ENCODE measurements around the gene NACA2. TPM values are rescaled to one million over a fixed set of nuclear protein-coding genes. Genes with fewer than 3 reads are reported as not detected.

The NACA2 gene
- total RNA-seq, 1 donor from 2014 or later, result not detected

DNA sequence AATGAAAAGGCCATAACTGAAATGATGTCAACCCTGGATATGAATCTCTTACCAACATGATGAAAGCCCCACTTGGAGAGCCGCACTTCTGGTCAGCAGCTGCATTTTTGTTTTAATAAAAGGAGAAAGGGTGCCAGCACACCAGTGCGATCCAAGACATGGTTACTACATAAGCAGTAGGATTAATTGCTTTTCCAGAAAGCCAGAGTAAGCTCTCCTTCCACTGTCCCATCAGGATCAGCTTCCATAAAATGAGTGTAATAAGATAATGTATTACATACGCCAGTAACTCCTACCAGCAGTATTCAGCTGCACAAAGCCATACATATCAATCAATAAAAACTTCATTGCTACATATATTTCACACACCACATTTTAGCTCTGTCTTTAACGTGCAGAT lies 26.3 kb upstream of the NACA2 start:
- H3K9me3 ChIP-seq (replicated peaks), result peaks cover 26% of the 10 kb centered on the region
- no peak for DNase-seq
- H3K36me3 ChIP-seq, result no peaks in the 10 kb centered on the region
- TF ChIP-seq, protein P1, sequence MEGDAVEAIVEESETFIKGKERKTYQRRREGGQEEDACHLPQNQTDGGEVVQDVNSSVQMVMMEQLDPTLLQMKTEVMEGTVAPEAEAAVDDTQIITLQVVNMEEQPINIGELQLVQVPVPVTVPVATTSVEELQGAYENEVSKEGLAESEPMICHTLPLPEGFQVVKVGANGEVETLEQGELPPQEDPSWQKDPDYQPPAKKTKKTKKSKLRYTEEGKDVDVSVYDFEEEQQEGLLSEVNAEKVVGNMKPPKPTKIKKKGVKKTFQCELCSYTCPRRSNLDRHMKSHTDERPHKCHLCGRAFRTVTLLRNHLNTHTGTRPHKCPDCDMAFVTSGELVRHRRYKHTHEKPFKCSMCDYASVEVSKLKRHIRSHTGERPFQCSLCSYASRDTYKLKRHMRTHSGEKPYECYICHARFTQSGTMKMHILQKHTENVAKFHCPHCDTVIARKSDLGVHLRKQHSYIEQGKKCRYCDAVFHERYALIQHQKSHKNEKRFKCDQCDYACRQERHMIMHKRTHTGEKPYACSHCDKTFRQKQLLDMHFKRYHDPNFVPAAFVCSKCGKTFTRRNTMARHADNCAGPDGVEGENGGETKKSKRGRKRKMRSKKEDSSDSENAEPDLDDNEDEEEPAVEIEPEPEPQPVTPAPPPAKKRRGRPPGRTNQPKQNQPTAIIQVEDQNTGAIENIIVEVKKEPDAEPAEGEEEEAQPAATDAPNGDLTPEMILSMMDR (IDR thresholded peaks at IDR 0.05; ENCODE audit: borderline replicate concordance), result no peak
- intact Hi-C loops (cut with micrococcal nuclease), result no loop called here
- H3K4me1 ChIP-seq, result no peaks in the 10 kb centered on the region
- H3K4me3 ChIP-seq, result no peak overlapping the region
- H3K27me3 ChIP-seq (ENCODE audit: low read depth), result peaks cover 5% of the 10 kb centered on the region
- H3K27ac ChIP-seq (replicated peaks), result no peak overlapping the region

GRCh38 chr17:61616783-61617182 lies 25.8 kb upstream of the NACA2 start:
- H3K4me3 ChIP-seq, result no peak overlapping the region
- H3K36me3 ChIP-seq, result no peaks in the 10 kb centered on the region
- H3K27ac ChIP-seq (replicated peaks), result no peak overlapping the region
- intact Hi-C loops (cut with micrococcal nuclease), result no loop called here
- H3K9me3 ChIP-seq (replicated peaks), result peaks cover 26% of the 10 kb centered on the region
- no peaks in the 10 kb centered on the region for H3K4me1 ChIP-seq
- peaks cover 5% of the 10 kb centered on the region for H3K27me3 ChIP-seq (ENCODE audit: low read depth)
- TF ChIP-seq, protein P1 (IDR thresholded peaks at IDR 0.05; ENCODE audit: borderline replicate concordance), result no peak
- no peak for DNase-seq

DNA sequence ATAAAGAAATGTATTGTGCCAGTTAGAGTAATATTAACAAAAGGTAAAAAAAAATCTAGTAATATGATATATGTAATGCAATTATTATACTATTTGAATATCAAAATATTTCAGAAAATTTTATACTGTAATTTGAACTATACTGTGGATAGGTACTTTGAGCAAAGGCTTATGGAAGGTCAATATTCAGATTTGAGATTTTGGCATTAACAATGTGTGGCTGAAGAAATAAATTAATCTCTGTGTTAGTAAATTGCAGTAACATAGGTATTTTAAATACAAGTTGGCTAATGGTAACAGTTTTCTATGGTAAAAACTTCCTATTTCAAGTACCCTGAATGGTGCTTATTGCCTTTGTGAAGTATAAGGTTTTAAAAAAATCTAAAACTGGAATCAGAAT lies 23.2 kb upstream of the NACA2 start:
- TF ChIP-seq, protein P1 (IDR thresholded peaks at IDR 0.05; ENCODE audit: borderline replicate concordance), result no peak
- no peak for DNase-seq
- H3K36me3 ChIP-seq, result no peaks in the 10 kb centered on the region
- H3K27me3 ChIP-seq (ENCODE audit: low read depth), result peaks cover 5% of the 10 kb centered on the region
- H3K9me3 ChIP-seq (replicated peaks), result peaks cover 9% of the 10 kb centered on the region
- intact Hi-C loops (cut with micrococcal nuclease), result no loop called here
- H3K27ac ChIP-seq (replicated peaks), result no peak overlapping the region
- H3K4me1 ChIP-seq, result no peaks in the 10 kb centered on the region
- H3K4me3 ChIP-seq, result no peak overlapping the region

DNA sequence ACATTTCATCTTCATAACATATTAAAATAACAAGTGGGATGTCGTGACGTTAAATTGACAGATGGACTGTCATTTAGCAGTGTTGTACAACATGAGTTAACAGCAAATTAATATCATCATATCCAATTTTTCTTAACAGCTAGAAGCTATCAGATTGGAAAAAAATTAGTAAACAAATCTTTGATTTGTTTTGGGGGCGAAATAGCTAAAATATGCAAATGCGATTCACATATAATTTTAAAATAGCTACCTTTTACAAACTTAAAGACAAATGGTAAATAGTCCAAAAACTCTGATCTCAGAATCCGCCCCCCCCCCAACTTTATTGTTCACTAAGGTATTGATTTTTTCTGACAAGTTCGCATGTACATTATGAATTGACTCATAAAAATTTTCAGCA lies 20.3 kb upstream of the NACA2 start:
- no peak overlapping the region for H3K27ac ChIP-seq (replicated peaks)
- intact Hi-C loops (cut with micrococcal nuclease), result no loop called here

DNA sequence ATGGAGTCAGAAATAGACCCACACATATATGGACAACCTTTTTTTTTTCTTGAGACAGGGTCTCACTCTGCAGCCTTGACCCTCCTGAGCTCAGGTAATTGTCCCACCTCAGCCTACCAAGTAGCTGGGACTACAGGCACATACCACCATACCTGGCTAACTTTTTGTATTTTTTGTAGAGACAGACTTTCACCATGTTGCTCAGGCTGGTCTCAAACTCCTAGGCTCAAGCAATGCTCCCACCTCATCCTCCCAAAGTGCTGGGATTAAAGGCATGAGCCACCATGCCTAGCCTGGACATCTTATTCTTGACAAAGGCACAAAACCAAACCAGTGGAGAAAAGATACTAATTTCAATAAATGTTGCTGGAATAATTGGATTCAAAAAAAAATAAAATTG lies 14.7 kb upstream of the NACA2 start:
- no peaks in the 10 kb centered on the region for H3K9me3 ChIP-seq (replicated peaks)
- DNase-seq, result no peak
- intact Hi-C loops (cut with micrococcal nuclease), result no loop called here
- no peak overlapping the region for H3K4me3 ChIP-seq
- TF ChIP-seq, protein P1 (IDR thresholded peaks at IDR 0.05; ENCODE audit: borderline replicate concordance), result no peak
- peaks cover 18% of the 10 kb centered on the region for H3K27me3 ChIP-seq (ENCODE audit: low read depth)
- no peaks in the 10 kb centered on the region for H3K36me3 ChIP-seq
- no peaks in the 10 kb centered on the region for H3K4me1 ChIP-seq
- no peak overlapping the region for H3K27ac ChIP-seq (replicated peaks)

More for the DNA sequence above, 20.3 kb upstream of the NACA2 start:
- Histone ChIP-seq H3K4me1 (no peaks in the 10 kb centered on the region), H3K36me3 (no peaks in the 10 kb centered on the region), H3K27me3 (ENCODE audit: low read depth) (peaks cover 5% of the 10 kb centered on the region), H3K9me3 (replicated peaks) (no peaks in the 10 kb centered on the region), H3K4me3 (no peak overlapping the region)
- no peak for DNase-seq
- TF ChIP-seq, protein P1 (IDR thresholded peaks at IDR 0.05; ENCODE audit: borderline replicate concordance), result no peak

DNA sequence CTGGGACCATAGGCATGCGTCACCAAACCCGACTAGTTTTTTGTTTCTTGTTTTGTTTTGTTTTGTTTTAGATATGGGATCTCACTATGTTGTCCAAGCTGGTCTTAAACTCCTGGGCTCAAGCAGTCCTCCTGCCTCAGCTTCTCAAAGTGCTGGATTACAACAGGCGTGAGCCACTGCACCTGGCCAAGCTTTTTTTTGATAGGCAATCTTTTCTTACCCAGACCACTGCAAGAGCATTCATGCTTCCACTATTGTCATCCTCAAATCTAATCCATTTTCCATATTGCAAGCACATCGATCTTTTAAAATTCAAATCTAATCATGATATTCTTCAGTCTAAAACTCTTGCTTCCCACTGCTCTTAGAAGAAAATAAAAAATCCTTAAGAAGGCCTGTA lies 10.3 kb upstream of the NACA2 start:
- H3K27me3 ChIP-seq (ENCODE audit: low read depth), result peaks cover 48% of the 10 kb centered on the region
- no peaks in the 10 kb centered on the region for H3K4me1 ChIP-seq
- intact Hi-C loops (cut with micrococcal nuclease), result no loop called here
- no peak overlapping the region for H3K4me3 ChIP-seq
- H3K9me3 ChIP-seq (replicated peaks), result no peaks in the 10 kb centered on the region
- no peak for DNase-seq
- H3K36me3 ChIP-seq, result no peaks in the 10 kb centered on the region
- H3K27ac ChIP-seq (replicated peaks), result no peak overlapping the region
- TF ChIP-seq, protein P1 (IDR thresholded peaks at IDR 0.05; ENCODE audit: borderline replicate concordance), result no peak

Data from left ventricle myocardium inferior (tissue), 1 donor.